Stimulated activated CD4-positive, alpha-beta T cell treated with anti-CD3 and anti-CD28 coated beads, Interleukin-4, amount 100 ng/mL, for 48 hours (primary cell): ENCODE measurements around the gene OSBPL2.

Experiments
- DNase-seq, 2 donors: peaks; one replicate each; pipeline ENCODE4 v3.0.0-alpha.2; 2020; ENCODE audit warnings: low read depth in 2 of 2

OSBPL2 gene

DNA sequence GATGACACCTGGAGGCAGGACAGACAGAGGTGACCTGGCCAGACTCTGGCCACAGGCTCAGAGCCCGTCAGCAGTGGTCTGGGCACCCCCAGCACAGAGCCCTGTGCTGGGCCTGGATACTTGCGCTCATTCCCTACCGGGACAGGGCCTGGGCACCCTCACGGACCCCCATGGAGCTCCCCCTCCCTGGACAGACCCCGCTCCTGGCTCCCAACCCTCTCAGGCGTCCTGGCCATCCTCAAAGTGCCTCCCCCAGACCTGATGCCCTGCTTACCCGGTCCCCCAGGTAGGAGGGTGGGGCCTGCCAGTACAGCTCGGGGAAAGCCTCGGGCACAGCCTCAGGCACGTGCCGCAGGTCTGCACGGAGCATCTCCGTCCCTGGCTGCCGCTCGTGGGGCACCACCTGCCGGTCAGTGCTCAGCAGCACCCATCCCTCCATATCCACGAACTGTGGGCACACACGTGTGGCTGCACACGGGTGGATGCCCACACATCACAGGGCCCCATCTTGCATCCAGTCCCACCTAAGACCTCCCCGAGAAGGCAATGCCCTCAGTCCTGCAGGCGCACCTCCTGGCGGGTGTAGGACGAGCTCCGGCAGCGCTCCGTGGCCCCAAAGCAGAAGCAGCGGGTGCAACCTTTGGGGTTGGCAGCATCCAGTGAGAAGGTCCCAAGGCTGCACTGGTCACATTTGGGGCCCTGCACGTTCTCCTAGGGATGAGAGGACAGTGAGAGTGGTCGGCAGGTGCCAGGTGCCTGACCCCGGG lies 88.8 kb downstream of the OSBPL2 start:
- DNase-seq = no peak

DNA sequence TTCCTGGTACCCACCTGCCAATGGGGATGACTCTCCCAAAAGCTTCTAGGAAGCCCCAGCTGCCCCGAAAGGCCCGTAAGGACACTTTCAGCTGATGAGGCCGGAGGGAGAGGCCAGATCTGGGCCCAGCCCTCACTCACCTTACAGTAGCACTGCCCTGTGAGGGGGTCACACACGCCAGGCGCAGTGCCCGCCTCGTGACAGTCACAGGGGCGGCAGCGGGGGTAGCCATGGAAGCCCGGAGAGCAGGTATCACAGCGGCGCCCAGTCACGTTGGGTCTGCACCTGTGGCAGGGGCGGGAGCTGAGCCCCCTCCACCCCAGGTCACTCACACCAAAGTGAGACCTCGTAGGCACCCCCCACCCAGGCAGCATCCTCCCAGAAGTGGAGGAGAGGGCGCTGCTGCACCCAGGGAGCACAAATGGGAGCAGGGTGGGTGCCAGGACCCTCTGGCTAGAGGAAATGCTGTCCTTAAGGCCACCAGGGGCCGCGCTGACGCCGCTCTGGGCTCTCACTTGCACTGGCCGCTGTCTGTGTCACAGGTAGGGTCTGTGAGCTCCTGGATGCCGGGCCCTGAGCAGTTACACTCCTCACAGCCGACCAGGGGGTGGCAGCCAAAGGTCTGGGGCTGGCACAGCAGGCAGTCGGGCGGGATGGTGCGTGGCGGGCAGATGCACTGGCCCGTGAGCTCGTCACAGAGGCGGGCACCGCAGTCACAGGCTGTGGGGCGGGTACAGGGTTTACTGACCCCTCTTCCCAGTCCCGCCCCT lies 89.6 kb downstream of the OSBPL2 start:
- no peak for DNase-seq

DNA sequence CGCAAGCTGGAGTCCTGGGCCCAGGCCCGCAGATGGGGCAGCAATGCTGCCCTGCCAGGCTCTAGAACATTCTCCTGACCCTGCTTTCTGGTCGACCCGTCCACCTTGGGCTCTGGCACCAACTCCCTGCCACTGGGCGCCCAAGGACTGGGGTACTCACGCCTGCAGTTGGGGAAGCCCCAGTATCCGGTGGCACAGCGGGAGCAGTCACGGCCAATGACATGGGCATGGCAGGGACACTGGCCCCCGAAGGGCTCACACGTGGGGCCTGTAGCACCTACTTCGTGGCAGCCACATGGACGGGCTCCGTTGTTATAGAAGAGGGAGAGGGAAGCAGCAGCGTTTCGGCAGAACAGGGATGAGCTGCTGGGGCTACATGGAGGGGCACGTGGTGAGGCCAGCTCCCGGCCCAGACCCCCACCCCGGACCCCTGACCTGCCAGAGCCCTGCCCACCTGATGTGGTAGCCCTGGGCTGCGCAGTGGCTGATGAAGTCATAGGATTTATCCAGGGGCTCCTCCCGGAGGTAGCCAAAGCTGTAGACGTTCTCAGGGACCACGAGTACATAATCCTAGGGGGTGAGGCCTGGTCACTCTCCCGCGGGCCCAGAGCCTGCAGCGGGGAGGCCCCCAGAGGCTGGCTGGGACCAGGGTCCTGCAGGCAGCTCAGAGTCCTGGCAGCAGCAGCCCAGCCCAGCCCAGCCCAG lies 90.5 kb downstream of the OSBPL2 start:
- no peak for DNase-seq

DNA sequence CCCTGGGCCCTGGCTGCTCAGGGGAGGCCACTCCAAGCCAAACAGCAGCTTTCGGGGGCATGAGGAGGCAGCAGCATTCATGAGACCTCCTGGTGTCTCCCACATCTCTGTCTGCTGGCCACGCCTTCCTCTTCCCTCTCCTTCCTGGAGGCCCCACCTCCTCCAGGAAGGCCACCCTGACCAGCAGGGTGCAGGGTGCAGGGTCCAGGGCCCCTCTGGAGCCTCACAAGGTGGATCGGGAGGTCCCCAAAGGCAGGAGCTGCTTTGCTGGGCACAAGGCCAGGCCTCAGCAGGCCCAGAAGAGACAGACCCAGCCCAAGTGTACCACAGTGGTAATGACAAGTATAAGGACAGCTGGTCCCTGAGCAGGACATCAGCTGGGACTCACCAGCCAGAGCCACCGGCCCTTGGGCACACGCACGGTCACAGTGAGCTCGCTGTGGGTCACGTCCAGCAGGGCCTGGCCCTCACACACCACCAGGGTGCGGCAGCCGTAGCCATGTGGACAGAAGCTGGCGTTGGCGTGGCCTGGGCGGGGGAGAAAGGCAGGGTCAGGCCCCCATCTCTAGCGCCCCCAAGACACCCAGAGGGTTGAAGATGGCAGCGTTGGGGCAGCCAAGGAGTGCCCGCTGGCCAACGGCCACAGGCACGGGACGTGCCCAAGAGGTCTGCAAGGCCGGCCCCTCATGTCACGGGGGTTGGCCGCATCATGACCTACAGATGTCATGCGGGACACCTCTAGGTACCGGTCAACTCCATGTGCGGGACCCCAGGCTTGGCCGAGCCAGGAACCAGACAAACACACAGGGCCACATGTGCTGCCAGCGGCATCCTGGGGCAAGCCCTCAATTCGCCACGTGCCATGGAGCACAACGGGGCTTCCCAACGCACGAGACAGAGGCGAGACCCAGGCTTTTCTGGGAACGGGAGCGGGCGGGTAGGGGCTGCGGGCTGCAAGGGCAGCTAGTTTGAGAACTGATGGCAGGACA lies 91.4 kb downstream of the OSBPL2 start:
- DNase-seq = no peak

DNA sequence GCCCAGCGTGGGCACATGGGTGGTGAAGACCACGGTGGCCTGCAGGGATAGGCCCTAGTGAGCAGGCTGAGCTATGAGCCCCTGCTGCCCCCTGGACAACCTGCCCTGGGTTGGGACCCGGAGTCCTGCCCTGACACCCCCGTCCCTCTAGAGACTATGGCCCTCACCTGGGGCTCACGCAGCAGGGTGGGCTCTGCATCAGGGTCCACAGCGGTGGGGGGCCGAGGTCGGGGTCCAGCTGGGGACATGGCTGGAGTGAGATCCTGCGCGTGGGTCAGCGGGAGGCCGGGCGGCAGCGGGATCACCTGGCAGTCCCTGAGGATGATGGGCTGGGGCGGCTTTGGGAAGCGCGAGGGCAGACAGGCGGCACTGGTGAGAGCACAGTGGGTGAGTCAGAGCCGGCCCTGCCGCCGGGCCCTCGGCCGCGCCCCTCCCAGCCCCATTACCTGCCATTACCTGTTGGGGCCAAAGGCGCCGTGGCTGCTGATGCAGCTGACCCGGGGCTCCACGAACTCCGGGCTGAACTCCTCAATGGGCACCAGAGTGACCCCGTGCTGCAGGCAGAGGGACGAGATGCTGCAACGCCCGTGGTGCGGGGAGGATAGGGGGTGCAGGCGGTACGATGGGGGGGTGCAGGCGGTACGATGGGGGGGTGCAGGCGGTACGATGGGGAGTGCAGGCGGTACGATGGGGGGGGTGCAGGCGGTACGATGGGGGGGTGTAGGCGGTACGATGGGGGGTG lies 92.4 kb downstream of the OSBPL2 start:
- no peak for DNase-seq

DNA sequence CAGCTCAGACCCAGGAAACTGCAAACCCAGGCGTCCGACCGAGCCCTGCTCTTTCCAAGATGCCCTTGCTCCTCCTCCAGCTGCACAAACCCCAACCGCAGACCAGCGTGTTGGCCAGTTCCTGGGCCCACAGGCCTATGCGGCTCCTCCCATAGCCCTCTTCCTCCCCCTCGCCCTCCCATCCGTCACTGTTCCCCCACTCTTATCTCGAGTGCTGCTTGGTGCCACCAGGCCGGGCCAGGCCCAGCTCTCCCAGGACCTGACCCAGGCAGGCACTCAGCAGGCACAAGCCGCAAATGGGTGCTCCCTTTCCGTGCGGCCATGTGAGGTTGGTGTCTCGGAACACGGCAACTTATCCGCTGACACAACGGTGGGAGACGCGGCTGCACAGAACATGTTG lies 93.0 kb downstream of the OSBPL2 start:
- no peak for DNase-seq

DNA sequence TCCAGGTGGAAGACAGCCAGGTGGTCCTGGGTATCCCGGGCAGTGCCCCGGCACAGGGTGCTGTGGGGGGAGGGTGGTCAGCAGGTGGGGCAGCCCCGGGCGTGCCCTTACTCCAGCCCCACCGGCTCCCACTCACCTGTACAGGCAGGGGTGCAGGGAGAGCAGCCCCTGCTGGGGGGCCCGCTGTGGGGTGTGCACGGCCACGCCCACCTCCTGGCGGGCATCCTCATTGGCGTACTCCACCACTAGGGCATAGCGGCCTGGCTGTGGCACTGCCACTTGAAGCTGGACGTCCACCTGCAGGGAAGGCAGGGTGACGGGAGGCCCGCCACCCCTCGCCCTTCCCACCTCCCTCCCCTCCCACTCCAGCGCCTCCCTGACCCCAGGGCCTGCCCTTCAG lies 94.1 kb downstream of the OSBPL2 start:
- no peak for DNase-seq

DNA sequence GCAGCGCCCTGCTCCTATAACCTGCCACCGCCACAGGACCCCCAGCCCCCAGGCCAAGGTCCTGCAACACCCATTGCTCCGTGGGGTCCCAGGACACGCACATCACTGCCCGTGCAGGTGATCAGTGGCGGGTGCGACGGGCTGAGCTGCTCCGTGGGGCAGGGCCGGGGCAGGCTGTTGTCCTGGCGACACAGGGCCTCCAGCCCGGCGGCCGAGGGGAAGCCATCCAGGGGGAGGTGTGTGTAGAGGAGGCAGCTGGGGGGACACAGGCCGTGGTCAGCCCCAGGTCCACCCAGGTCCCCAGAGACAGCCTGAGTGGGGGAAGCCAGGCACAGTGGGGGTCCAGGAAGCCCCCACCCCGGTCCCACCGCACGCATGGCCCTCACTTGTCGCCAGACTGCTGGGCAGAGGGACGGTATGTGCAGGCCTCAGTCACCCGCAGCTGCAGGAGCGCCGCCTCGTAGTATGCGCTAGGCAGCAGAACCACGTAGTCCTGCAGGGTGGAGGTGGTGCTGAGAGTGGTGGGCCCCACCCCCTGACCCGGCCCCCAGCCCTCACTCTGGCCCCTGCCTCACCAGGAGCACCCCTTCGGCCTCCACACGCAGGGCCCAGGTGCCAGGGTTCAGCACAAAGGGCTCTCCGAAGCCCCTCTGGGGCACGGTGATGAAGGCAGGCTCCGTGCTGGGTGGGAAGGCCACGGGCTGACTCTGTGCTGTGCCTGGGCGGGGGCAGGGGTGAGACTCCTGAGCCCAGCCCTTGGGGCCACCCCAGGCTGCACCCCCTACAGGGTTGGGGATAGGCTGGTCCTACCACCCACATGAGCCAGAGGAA lies 94.9 kb downstream of the OSBPL2 start:
- no peak for DNase-seq

DNA sequence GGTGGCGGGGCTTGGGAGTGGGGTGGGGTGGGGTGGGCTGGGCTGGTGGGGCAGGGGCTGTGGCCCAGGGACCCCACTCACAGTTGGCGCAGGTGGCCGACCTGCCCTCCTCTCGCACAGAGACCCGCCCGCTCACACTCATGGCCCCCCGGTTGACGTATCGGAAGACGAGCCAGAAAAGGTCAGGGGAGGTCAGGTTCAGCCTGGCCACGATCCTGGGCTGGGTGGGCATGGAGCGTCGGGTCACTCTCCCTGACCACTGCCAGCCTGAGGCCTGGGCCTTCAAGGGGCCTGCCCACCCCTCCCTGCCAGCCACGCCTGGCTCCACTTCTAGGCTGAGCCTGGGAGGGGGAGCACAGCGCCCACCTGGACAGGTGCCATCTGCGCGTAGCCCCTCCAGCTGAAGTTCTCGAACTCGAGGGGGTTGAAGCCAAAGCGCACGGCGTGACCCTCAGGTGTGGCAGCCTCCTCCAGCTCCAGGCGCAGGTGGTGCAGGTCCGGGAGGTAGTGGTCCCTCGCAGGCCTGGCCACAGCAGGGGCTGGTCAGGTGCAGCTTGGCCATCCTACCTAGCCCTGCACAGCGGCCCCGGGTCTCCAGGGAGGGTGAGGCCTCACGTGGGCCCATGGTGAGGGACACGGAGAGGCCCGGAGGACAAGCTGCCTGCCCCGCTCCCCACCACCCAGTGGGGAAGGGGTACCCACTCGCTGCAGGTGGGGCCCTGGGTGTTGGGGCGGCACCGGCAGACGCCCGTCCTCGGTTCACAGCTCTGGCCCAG lies 95.7 kb downstream of the OSBPL2 start:
- DNase-seq = no peak

DNA sequence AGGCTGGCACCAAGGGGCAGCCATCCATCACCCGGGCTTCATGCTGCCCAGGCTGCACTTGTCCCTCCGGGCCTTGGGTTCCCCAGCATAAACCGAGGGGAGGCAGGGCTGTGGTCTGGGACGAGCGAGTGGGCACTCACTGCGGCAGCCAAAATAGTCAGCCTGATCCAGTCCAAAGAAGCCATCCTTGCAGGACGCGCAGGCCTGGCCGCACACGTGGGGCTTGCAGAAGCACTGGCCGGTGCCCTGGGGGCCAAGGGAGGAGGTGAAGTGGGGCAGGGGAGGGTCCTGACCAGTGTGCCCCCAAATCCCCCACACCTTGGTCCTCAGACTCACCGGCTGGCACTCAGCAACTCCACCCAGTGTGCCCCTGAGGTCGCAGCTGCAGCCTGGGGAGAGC lies 96.6 kb downstream of the OSBPL2 start:
- no peak for DNase-seq

DNA sequence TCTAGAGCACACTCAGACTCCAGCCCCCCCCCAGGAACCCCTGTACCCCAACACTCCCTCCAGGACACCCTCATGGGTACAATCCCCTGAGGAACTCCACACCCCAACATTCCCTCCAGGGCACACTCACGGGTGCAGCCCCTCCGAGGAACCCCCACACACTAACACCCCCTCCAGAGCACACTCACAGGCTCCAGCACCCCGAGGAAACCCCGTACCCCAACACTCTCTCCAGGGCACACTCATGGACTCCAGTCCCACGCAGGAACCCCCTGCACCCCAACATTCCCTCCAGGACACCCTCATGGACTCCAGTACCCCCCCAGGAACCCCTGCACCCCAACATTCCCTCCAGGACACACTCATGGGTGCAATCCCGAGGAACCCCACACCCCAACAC lies 97.2 kb downstream of the OSBPL2 start:
- no peak for DNase-seq

DNA sequence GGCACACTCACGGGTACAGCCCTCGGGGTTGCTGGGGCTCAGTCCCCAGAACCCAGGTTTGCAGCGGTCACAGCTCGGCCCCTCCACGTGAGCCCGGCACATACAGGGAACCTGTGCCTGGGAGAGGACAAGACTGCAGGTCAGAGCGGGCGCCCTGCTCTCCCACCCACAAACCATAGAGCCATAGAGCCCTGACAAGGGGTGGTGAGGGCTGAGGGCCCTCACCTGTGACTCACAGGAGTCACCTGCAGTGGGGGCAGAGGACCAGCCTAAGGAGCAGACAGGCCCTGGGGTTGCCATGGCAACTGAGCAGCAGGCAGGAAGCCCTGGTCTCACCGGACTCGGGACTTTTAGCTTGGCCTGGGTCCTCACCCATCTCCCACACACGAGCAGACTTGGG lies 98.0 kb downstream of the OSBPL2 start:
- no peak for DNase-seq

DNA sequence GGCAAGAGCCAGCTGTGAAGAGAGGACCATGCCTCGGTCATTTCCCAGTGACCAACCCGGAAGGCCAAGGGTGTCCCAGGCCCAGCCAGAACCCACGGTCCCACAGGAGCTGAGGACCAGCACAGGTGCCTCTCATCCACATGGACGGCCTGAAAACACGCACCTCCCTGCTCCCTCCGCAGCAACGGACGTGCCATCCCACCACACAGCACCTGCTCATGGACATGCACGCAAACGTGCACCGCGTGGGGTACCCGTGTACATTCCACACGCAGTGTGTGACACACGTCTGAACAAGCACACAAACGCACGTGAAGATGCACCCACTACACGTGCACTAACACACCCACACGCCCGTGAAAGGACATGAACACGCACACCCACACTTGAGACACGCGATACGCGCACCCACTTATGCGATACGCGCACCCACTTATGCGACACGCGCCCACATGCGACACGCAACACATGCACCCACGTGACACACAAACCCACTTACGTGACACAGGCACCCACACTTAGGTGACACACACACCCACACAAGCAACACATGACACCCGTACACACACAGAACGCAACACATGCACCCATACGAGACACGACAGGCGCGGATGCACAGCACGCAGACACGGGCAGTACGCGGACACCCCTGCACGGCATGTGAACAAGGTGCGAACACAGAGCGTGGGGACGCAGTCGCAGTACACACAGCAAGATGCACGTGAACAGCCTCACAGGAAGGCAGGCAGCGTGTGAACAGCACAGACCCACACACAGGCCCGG lies 98.6 kb downstream of the OSBPL2 start:
- DNase-seq = no peak

DNA sequence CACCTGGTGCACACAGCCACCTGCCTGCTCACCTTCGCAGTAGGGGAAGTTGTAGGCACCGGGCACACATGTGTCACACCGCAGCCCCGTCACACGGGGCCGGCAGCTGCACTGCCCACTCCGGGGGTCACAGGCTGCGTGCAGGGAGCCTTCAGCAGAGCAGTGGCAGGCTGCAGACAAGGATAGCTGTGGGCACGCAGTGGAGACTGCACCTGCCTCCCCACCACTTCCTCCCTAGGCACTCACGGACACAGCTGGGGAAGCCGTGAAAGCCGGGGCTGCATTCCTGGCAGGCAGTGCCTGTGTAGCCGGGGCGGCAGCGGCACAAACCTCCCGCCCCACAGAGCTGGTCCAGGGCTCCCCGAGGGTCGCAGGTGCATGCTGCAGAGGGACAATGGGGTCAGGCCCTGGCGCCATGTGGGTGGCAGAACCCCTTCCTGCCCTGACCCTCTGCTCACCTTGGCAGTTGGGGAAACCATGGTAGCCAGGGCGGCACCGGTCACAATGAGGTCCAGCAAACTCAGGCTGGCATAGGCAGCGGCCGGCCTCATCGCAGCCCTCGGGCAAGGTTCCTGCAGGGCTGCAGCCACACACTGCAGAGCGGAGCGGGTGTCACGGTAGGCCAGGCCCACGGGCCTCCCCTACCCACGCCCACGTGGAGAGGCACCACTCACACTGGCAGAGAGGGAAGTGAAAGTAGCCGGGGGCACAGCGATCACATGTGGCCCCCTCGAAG lies 99.4 kb downstream of the OSBPL2 start:
- DNase-seq = no peak

DNA sequence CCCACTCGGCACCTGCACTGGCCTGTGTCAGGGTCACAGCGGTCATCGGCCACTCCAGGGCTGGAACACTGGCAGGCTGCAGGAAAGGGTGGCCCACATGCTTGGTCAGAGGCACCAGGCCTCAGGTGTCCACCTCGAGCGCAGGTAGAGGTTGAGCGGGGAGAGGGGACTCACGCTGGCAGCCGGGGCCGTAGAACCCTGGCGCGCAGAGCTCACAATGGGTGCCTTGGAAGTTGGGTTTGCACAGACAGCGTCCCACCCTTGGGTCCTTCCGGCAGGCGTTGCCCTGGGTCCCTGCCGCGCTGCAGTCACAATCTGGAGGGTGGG lies 99.9 kb downstream of the OSBPL2 start:
- no peak for DNase-seq

DNA sequence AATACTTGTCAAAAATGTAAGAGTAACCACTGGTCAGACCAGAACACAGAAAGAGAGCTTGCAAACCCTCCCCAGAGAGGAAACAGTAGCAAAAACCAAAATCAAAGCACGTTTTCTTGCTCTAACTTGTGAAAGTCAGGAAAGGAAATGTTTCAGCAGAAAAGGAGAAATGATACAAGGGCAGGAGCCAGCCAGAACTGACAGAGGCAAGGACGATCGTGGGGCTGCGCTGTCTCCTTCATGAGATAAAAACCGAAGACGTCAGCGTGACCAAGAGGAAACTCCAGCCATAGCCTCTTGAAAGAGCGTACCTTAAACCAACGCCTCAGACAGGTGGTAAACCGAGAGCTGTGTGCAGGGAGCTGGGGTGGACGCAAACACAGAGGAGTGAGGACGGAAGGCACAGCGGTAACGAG lies 101.3 kb downstream of the OSBPL2 start:
- DNase-seq = no peak

DNA sequence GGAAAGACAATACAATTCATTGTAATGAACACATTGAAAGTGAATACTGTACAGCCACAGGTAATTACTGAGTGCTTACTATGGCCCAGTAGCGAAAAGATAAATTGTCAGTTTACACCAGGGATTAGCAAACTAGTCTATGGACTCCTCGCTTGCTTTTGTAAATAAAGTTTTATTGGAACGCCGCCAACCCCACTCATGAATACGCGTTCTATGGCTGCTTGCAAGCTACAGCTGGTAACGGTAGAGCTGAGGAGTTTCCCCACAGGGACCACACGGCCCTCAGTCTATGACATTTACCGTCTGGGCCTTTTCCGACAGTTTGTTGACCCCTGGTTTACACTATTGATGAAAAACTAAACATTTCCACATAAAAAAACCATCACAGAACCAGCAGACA lies 104.6 kb downstream of the OSBPL2 start:
- DNase-seq = no peak

DNA sequence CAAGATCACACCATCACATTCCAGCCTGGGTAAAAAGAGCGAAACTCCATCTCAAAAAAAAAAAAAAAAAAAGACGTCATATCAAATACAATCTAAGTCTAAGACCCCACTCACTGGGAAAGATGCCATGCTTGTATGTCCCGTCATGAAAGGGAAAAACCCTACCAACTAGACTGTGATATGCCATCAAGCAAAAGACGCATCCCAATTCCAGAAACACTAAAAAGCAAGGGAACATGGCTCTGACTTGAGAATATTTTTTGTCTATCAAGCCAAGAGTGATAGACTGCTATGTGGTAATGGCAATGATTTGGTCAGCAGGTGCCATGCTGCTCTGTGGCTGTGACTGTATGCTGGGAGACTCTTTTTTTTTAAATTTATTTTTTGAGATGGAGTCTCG lies 105.8 kb downstream of the OSBPL2 start:
- no peak for DNase-seq
